T-helper 1 cell treated with Interleukin-12 subunit alpha and Interleukin-12 subunit beta and Interleukin-4 antibody, amounts not matched to agents 30 μg/mL and 1 μg/mL, for 36 hours (primary cell): ENCODE data around the gene SLC12A5.
A peak's percentile ranks its signal among the peaks of the same experiment; 100 is the strongest.
"Not testable (repeated sequence)": the region's sequence is repeated elsewhere in the genome, so short reads cannot be mapped to it uniquely, and the experiment has no call there.

Source experiments
- H3K27ac Mint-ChIP-seq: one replicate; pipeline ENCODE4 v1.8.0; 2021; ENCODE audit warnings: mild to moderate bottlenecking, mixed read lengths
- H3K27me3 Mint-ChIP-seq: one replicate; pipeline ENCODE4 v1.8.0; 2021; ENCODE audit warnings: low read depth, mixed read lengths
- H3K36me3 Mint-ChIP-seq: one replicate; pipeline ENCODE4 v1.8.0; 2021; ENCODE audit warnings: low read depth, mixed read lengths
- H3K4me1 Mint-ChIP-seq: one replicate; pipeline ENCODE4 v1.8.0; 2021; ENCODE audit warnings: low read depth, mixed read lengths
- H3K4me3 Mint-ChIP-seq: one replicate; pipeline ENCODE4 v1.8.0; 2021; ENCODE audit warnings: mild to moderate bottlenecking, moderate library complexity, mixed read lengths
- H3K9me3 Mint-ChIP-seq: one replicate; pipeline ENCODE4 v1.8.0; 2021; ENCODE audit warnings: mixed read lengths

Gene SLC12A5

DNA sequence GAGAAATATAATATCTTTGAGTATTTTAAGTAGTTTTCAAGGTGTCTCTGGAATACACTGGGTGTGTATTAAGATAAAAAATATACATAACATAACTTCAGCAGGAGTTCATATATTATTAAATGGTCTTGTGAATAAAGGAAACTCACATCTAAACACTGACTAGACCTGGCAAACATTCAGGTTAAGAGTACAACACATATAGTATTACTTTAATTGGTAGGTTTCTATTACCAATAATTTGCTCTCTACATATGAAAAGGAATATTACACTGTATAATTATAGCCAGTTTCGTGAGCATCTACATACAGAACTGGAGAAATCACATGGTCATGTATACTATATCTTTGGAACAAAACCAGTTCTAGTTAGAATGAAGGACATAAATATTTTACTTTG is 52.1 kb downstream of the SLC12A5 start:
- Mint-ChIP-seq H3K27ac (no peak overlapping the region), H3K4me3 (no peak overlapping the region), H3K9me3 (no peaks in the 10 kb centered on the region), H3K36me3 (peaks cover 5% of the 10 kb centered on the region), H3K4me1 (peaks cover 7% of the 10 kb centered on the region), H3K27me3 (no peaks in the 10 kb centered on the region)

GRCh38 chr20:46083101-46083500 is 54.1 kb downstream of the SLC12A5 start:
- Mint-ChIP-seq H3K27ac (no peak overlapping the region), H3K27me3 (no peaks in the 10 kb centered on the region), H3K4me3 (no peak overlapping the region), H3K9me3 (no peaks in the 10 kb centered on the region), H3K4me1 (peaks cover 20% of the 10 kb centered on the region), H3K36me3 (peaks cover 8% of the 10 kb centered on the region)

- H3K9me3 Mint-ChIP-seq = no peaks in the 10 kb centered on the region
- no peaks in the 10 kb centered on the region for H3K27me3 Mint-ChIP-seq
- H3K27ac Mint-ChIP-seq = no peak overlapping the region
- H3K4me1 Mint-ChIP-seq = peaks cover 25% of the 10 kb centered on the region
- H3K36me3 Mint-ChIP-seq = peaks cover 6% of the 10 kb centered on the region
- H3K4me3 Mint-ChIP-seq = no peak overlapping the region
These were observed 54.6 kb downstream of the SLC12A5 start for GRCh38 chr20:46083531-46084061.

GRCh38 chr20:46084805-46085178 is 55.8 kb downstream of the SLC12A5 start:
- Mint-ChIP-seq H3K27me3 (no peaks in the 10 kb centered on the region), H3K9me3 (no peaks in the 10 kb centered on the region), H3K4me3 (no peak overlapping the region), H3K4me1 (peaks cover 28% of the 10 kb centered on the region), H3K36me3 (peaks cover 4% of the 10 kb centered on the region), H3K27ac (no peak overlapping the region)

DNA sequence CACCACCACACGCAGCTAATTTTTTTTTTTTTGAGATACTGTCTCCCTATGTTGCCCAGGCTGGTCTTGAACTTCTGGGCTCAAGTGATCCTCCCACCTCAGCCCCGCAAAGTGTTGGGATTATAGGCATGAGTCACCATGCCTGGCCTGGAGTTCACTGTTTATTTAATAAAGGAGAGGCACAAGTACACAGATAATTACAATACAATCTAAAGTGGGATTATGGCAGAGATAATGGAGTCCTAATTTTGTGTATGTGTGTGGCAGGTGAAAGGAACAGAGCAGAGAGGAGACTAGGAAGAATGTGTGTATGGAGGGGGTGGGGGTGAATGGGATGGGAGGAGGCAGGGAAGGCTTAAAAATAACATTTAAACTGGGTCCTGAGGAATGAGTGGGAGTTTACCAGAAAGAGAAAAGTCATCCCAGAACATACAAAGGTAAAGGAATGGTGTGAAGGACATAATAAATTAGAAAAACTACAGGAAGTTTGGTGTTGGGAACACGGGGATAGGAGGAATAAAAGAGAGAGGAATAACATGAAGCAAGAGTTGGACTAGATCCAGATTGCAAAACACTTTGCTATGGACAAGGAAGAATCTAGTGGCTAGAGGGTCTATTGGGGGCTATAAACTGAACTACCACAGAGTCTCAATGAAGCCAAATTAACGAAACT is 56.3 kb downstream of the SLC12A5 start:
- Mint-ChIP-seq H3K4me3 (no peak overlapping the region), H3K27ac (no peak overlapping the region)

GRCh38 chr20:46087161-46087560 is 58.1 kb downstream of the SLC12A5 start:
- Mint-ChIP-seq H3K9me3 (no peaks in the 10 kb centered on the region), H3K27ac (no peak overlapping the region), H3K4me3 (peak overlapping the region; percentile 26), H3K27me3 (no peaks in the 10 kb centered on the region), H3K4me1 (peaks cover 39% of the 10 kb centered on the region), H3K36me3 (peaks cover 4% of the 10 kb centered on the region)

More for the DNA sequence above, 56.3 kb downstream of the SLC12A5 start:
- Mint-ChIP-seq H3K4me1 (peaks cover 33% of the 10 kb centered on the region), H3K9me3 (no peaks in the 10 kb centered on the region), H3K27me3 (no peaks in the 10 kb centered on the region), H3K36me3 (peaks cover 4% of the 10 kb centered on the region)

DNA sequence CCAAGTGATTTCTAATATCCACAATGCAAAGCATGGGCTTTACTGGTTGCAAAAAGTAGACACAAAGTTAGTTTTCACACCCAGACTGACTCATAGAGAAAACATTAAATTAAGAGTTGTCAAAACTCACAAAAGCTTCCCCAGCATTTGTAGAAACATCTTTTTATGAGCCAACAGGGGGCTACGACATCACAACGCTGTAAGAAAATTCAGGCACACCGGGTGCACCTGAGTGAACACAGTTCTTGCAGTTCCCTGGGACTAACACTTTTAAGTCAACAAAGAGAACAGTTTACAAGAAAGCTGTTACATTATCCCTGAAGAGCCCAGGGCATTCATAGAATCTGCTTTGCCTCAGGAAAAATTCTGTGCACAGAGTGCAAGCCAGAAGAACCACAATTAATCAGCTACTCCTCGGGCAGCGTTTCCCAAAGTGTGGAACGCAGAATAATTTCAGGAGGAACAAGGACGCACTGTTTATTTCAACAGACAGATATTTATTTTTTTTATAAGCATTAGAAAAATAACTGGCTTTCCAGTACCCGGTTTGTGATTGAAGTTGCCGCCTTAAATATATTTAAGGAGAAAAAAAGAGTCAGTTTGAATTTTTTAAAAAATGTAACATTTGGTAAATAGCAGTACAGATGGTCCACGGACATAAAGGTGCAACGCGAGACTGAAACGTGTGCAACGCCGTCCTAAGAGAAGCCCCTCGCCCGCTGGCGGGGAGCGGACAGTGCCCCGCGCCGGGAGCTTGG is 59.6 kb downstream of the SLC12A5 start:
- Mint-ChIP-seq H3K9me3 (no peaks in the 10 kb centered on the region), H3K36me3 (peaks cover 4% of the 10 kb centered on the region), H3K27ac (peak overlapping the region; percentile 87), H3K4me1 (peaks cover 37% of the 10 kb centered on the region), H3K27me3 (no peaks in the 10 kb centered on the region), H3K4me3 (peak overlapping the region; percentile 88)

DNA sequence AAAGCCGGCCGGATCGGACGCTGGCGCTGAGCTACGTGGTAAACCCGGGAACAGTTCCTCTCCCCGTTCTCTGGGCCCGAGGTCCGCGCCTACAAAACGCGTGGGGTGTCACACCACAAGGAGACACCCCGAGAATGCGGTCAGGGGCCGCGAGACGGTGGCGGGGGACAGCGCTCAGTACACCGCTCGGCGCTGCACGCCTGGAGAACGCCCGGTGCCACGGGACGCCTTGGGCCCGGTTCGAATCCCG is 60.1 kb downstream of the SLC12A5 start:
- peaks cover 37% of the 10 kb centered on the region for H3K4me1 Mint-ChIP-seq
- H3K27me3 Mint-ChIP-seq = no peaks in the 10 kb centered on the region
- peak overlapping the region; percentile 88 for H3K4me3 Mint-ChIP-seq
- peaks cover 4% of the 10 kb centered on the region for H3K36me3 Mint-ChIP-seq
- peak overlapping the region; percentile 87 for H3K27ac Mint-ChIP-seq
- H3K9me3 Mint-ChIP-seq = no peaks in the 10 kb centered on the region

- Mint-ChIP-seq H3K27me3 (no peaks in the 10 kb centered on the region), H3K36me3 (peaks cover 4% of the 10 kb centered on the region), H3K4me3 (peak within 1 kb of the TSS; percentile 88), H3K4me1 (peaks cover 37% of the 10 kb centered on the region), H3K9me3 (no peaks in the 10 kb centered on the region), H3K27ac (peak within 1 kb of the TSS; percentile 87)
These were observed 60.7 kb downstream of the SLC12A5 start, which contains the start of gene NCOA5 for GRCh38 chr20:46089417-46090388. Gene NCOA5 (minus strand): TSS chr20:46089962. CDS start chr20:46079424, 10,538 bp downstream.

DNA sequence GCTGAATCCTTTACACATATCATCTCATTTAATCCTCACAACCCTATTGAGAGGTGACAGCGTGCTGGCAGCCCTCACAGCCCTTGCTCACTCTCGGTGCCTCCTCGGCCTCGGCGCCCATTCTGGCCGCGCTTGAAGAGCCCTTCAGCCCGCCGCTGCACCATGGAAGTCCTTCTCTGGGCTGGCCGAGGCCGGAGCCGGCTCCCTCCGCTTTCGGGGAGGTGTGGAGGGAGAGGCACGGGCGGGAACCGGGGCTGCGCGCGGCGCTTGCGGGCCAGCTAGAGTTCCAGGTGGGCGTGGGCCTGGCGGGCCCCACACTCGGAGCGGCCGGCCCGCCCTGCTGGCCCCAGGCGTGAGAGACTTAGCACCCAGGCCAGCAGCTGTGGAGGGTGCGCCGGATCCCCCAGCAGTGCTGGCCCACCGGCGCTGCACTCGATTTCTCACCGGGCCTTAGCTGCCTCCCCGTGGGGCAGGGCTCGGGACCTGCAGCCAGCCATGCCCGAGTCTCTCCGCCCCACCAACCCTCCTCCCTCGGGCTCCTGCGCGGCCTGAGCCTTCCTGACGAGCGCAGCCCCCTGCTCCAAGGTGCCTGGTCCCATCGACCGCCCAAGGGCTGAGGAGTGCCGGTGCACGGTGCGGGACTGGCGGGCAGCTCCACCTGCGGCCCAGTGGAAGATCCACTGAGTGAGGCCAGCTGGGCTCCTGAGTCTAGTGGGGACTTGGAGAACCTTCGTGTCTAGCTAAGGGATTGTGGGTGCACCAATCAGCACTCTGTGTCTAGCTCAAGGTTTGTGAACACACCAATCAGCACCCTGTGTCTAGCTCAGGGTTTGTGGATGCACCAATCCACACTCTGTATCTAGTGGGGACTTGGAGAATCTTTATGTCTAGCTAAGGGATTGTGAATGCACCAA is 62.9 kb downstream of the SLC12A5 start:
- not testable (repeated sequence) for H3K36me3 Mint-ChIP-seq, H3K27me3 Mint-ChIP-seq, H3K27ac Mint-ChIP-seq, H3K4me3 Mint-ChIP-seq, H3K9me3 Mint-ChIP-seq
- H3K4me1 Mint-ChIP-seq = peaks cover 26% of the 10 kb centered on the region

DNA sequence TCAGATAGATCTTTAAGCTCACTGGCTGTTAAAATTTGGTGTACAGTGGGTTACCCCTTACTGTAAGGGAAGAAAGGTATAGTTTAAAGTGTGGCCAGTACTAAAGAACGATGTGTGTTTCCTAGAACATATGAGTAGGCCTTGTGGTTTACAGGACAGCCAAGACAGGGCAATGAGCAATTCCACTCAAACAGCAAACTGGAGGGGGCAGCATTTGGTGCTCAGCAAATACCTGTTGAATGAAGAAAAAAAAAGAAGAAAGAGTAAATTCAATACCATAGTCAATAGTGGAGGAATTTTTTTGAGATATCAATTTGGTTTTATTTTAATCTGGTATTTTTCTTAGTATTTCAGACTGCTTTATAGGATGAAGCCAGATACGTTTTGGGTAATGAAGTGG is 64.5 kb downstream of the SLC12A5 start:
- Mint-ChIP-seq H3K4me3 (no peak overlapping the region), H3K36me3 (no peaks in the 10 kb centered on the region), H3K4me1 (peaks cover 14% of the 10 kb centered on the region), H3K27ac (no peak overlapping the region), H3K27me3 (peaks cover 11% of the 10 kb centered on the region), H3K9me3 (no peaks in the 10 kb centered on the region)

- no peaks in the 10 kb centered on the region for H3K4me1 Mint-ChIP-seq
- no peaks in the 10 kb centered on the region for H3K36me3 Mint-ChIP-seq
- H3K27me3 Mint-ChIP-seq = peaks cover 49% of the 10 kb centered on the region
- H3K4me3 Mint-ChIP-seq = no peak overlapping the region
- H3K9me3 Mint-ChIP-seq = no peaks in the 10 kb centered on the region
- H3K27ac Mint-ChIP-seq = no peak overlapping the region
These were observed 70.7 kb downstream of the SLC12A5 start for GRCh38 chr20:46099491-46100287.

DNA sequence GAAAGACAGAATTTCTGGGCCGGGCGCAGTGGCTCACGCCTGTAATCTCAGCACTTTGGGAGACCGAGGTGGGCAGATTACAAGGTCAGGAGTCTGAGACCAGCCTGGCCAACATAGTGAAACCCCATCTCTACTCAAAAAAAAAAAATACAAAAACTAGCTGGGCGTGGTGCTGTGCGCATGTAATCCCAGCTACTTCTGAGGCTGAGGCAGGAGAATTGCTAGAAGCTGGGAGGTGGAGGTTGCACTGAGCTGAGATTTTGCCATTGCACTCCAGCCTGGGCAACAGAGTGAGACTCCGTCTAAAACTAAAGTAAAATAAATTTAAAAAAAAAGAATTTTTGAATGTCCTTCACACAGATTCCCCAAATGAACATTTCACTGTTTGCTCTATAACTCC is 71.4 kb downstream of the SLC12A5 start:
- not testable (repeated sequence) for H3K9me3 Mint-ChIP-seq, H3K4me1 Mint-ChIP-seq, H3K4me3 Mint-ChIP-seq, H3K36me3 Mint-ChIP-seq, H3K27ac Mint-ChIP-seq
- peaks cover 54% of the 10 kb centered on the region for H3K27me3 Mint-ChIP-seq
